Neural cell (in vitro differentiated cells): Measurements from ENCODE around the gene PODN. TPM values are rescaled to one million over a fixed set of nuclear protein-coding genes. Genes with fewer than 3 reads are reported as not detected.

Source experiments
- H2AFZ ChIP-seq: fragments of 200-600, 300-800 bp; sonication (generic), shearing (Covaris generic); 2 replicates; pipeline ENCODE4 v1.6.0; 2014; ENCODE audit warnings: low read depth, mild to moderate bottlenecking, antibody characterized with exemption, low read length, moderate library complexity
- H3F3A ChIP-seq: fragments of 200-600 bp; shearing (Covaris generic); 2 replicates; pipeline ENCODE4 v1.6.1; 2016; ENCODE audit warnings: mild to moderate bottlenecking, moderate library complexity, mixed read lengths, antibody characterized with exemption, low read length; ENCODE audit not compliant: insufficient read depth, poor library complexity, severe bottlenecking
- H3K27ac ChIP-seq: fragments of 200-600, 300-800 bp; sonication (generic), shearing (Covaris generic); 2 replicates; pipeline ENCODE4 v1.5.1; 2014; ENCODE audit warnings: mild to moderate bottlenecking, low read length, moderate library complexity
- H3K27me3 ChIP-seq: fragments of 300-800, 200-600 bp; sonication (generic), shearing (Covaris generic); 2 replicates; pipeline ENCODE4 v1.6.0; 2014; ENCODE audit warnings: mild to moderate bottlenecking, low read depth, low read length, moderate library complexity; ENCODE audit not compliant: insufficient read depth
- H3K36me3 ChIP-seq: fragments of 300-800, 200-600 bp; sonication (generic), shearing (Covaris generic); 2 replicates; pipeline ENCODE4 v1.5.1; 2014; ENCODE audit warnings: mild to moderate bottlenecking, antibody characterized with exemption, low read length, moderate library complexity; ENCODE audit not compliant: insufficient read depth
- H3K4me2 ChIP-seq: fragments of 300-800, 200-600 bp; sonication (generic), shearing (Covaris generic); 2 replicates; pipeline ENCODE4 v1.6.0; 2014; ENCODE audit warnings: mild to moderate bottlenecking, low read length
- H3K4me3 ChIP-seq: fragments of 300-800, 200-600 bp; sonication (generic), shearing (Covaris generic); 2 replicates; pipeline ENCODE4 v1.5.1; 2014; ENCODE audit warnings: mild to moderate bottlenecking, low read length, moderate library complexity
- H3K79me2 ChIP-seq: fragments of 200-600 bp; shearing (Covaris generic); replicated peaks from 2 replicates; pipeline ENCODE4 v1.6.0; 2014; ENCODE audit warnings: mild to moderate bottlenecking, low read length, moderate library complexity; ENCODE audit not compliant: insufficient read depth
- H3K9ac ChIP-seq: fragments of 300-800, 200-600 bp; sonication (generic), shearing (Covaris generic); 2 replicates; pipeline ENCODE4 v1.6.1; 2016; ENCODE audit warnings: mild to moderate bottlenecking, low read length, mixed read lengths
- H3K9me2 ChIP-seq: fragments of 200-600 bp; shearing (Covaris generic); 2 replicates; pipeline ENCODE4 v1.6.1; 2016; ENCODE audit warnings: mild to moderate bottlenecking, low read length, mixed read lengths; ENCODE audit not compliant: insufficient read depth
- H3K9me3 ChIP-seq: fragments of 200-600, 300-800 bp; sonication (generic), shearing (Covaris generic); 2 replicates; pipeline ENCODE4 v1.6.1; 2016; ENCODE audit warnings: mild to moderate bottlenecking, mixed run types, low read length, moderate library complexity, mixed read lengths
- H4K20me1 ChIP-seq: fragments of 200-600 bp; shearing (Covaris generic); 2 replicates; pipeline ENCODE4 v1.6.1; 2016; ENCODE audit warnings: mild to moderate bottlenecking, mixed run types; ENCODE audit not compliant: insufficient read depth
- EP300 ChIP-seq: fragments of 450-650 bp; conservative IDR thresholded peaks from 2 replicates; pipeline ENCODE4 v1.6.1; 2014; ENCODE audit warnings: antibody characterized with exemption, mild to moderate bottlenecking, moderate library complexity; ENCODE audit not compliant: poor library complexity, severe bottlenecking
- EZH2 ChIP-seq: fragments of 200-600, 300-800 bp; shearing (Covaris generic), sonication (generic); IDR thresholded peaks from 2 replicates; pipeline ENCODE4 v1.6.1; 2014; ENCODE audit warnings: antibody characterized with exemption, low read length, borderline replicate concordance, mild to moderate bottlenecking; ENCODE audit not compliant: insufficient read depth, poor library complexity, severe bottlenecking
- MXI1 ChIP-seq: fragments of 450-650 bp; conservative IDR thresholded peaks from 2 replicates; pipeline ENCODE4 v1.6.1; 2014; ENCODE audit warnings: antibody characterized with exemption, mild to moderate bottlenecking; ENCODE audit not compliant: poor library complexity, severe bottlenecking
- POLR2AphosphoS5 ChIP-seq: IDR thresholded peaks from 2 replicates; pipeline ENCODE4 v1.6.1; 2012
- RAD21 ChIP-seq: fragments of 450-650 bp; conservative IDR thresholded peaks from 2 replicates; pipeline ENCODE4 v1.6.1; 2014; ENCODE audit warnings: antibody characterized with exemption, mild to moderate bottlenecking, moderate library complexity
- SMC3 ChIP-seq: fragments of 450-650 bp; conservative IDR thresholded peaks from 2 replicates; pipeline ENCODE4 v1.6.1; 2014; ENCODE audit warnings: antibody characterized with exemption, mild to moderate bottlenecking, moderate library complexity; ENCODE audit not compliant: poor library complexity
- TAF1 ChIP-seq: IDR thresholded peaks from 2 replicates; pipeline ENCODE4 v1.6.1; 2012; ENCODE audit warnings: low read depth
- polyA plus RNA-seq: library from polyadenylated mRNA; depleted of rRNA; stranded (reverse); fragments of >200 nt; gene quantifications from 2 replicates; pipeline ENCODE4 v1.2.3, GENCODE V29; 2014
- TF ChIP-seq, protein P1 (sequence below): IDR thresholded peaks from 2 replicates; pipeline ENCODE4 v1.6.1; 2012; ENCODE audit warnings: borderline replicate concordance
- TF ChIP-seq, protein P2 (sequence below): fragments of 450-650 bp; IDR thresholded peaks from 2 replicates; pipeline ENCODE4 v1.5.1; 2014; ENCODE audit warnings: antibody characterized with exemption, mild to moderate bottlenecking, moderate library complexity; ENCODE audit not compliant: poor library complexity, severe bottlenecking

Gene PODN
- polyA plus RNA-seq, 1 donor from 2014 or later: 0.07 TPM

DNA sequence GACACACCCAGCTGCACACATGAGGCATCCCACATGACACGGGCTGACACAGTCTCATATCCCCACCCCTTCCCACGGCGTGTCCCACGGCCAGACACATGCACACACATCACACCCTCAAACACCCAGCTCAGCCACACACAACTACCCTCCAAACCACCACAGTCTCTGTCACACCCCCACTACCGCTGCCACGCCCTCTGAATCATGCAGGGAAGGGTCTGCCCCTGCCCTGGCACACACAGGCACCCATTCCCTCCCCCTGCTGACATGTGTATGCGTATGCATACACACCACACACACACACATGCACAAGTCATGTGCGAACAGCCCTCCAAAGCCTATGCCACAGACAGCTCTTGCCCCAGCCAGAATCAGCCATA is 22.6 kb downstream of the PODN start:
- Histone ChIP-seq H3K27me3 (no peaks in the 10 kb centered on the region), H3K79me2 (no peaks in the 10 kb centered on the region), H3K9me3 (no peaks in the 10 kb centered on the region), H3K9me2 (no peaks in the 10 kb centered on the region), H3K36me3 (no peaks in the 10 kb centered on the region), H3K4me2 (no peak overlapping the region), H4K20me1 (no peaks in the 10 kb centered on the region), H2AFZ (no peak overlapping the region), H3K4me3 (no peak overlapping the region), H3K27ac (no peak overlapping the region), H3K9ac (no peak overlapping the region), H3F3A (no peaks in the 10 kb centered on the region)
- TF ChIP-seq, protein P1, sequence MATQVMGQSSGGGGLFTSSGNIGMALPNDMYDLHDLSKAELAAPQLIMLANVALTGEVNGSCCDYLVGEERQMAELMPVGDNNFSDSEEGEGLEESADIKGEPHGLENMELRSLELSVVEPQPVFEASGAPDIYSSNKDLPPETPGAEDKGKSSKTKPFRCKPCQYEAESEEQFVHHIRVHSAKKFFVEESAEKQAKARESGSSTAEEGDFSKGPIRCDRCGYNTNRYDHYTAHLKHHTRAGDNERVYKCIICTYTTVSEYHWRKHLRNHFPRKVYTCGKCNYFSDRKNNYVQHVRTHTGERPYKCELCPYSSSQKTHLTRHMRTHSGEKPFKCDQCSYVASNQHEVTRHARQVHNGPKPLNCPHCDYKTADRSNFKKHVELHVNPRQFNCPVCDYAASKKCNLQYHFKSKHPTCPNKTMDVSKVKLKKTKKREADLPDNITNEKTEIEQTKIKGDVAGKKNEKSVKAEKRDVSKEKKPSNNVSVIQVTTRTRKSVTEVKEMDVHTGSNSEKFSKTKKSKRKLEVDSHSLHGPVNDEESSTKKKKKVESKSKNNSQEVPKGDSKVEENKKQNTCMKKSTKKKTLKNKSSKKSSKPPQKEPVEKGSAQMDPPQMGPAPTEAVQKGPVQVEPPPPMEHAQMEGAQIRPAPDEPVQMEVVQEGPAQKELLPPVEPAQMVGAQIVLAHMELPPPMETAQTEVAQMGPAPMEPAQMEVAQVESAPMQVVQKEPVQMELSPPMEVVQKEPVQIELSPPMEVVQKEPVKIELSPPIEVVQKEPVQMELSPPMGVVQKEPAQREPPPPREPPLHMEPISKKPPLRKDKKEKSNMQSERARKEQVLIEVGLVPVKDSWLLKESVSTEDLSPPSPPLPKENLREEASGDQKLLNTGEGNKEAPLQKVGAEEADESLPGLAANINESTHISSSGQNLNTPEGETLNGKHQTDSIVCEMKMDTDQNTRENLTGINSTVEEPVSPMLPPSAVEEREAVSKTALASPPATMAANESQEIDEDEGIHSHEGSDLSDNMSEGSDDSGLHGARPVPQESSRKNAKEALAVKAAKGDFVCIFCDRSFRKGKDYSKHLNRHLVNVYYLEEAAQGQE: no peak
- TF ChIP-seq RAD21 (no peak), TAF1 (no peak), SMC3 (no peak), MXI1 (no peak), POLR2AphosphoS5 (no peak), EZH2 (no peak), EP300 (no peak)
- TF ChIP-seq, protein P2, sequence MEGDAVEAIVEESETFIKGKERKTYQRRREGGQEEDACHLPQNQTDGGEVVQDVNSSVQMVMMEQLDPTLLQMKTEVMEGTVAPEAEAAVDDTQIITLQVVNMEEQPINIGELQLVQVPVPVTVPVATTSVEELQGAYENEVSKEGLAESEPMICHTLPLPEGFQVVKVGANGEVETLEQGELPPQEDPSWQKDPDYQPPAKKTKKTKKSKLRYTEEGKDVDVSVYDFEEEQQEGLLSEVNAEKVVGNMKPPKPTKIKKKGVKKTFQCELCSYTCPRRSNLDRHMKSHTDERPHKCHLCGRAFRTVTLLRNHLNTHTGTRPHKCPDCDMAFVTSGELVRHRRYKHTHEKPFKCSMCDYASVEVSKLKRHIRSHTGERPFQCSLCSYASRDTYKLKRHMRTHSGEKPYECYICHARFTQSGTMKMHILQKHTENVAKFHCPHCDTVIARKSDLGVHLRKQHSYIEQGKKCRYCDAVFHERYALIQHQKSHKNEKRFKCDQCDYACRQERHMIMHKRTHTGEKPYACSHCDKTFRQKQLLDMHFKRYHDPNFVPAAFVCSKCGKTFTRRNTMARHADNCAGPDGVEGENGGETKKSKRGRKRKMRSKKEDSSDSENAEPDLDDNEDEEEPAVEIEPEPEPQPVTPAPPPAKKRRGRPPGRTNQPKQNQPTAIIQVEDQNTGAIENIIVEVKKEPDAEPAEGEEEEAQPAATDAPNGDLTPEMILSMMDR: no peak

GRCh38 chr1:53085405-53085804 is 23.4 kb downstream of the PODN start:
- H4K20me1 ChIP-seq: no peaks in the 10 kb centered on the region
- H3K36me3 ChIP-seq: no peaks in the 10 kb centered on the region
- H2AFZ ChIP-seq: no peak overlapping the region
- no peaks in the 10 kb centered on the region for H3K79me2 ChIP-seq
- H3K4me2 ChIP-seq: no peak overlapping the region
- no peaks in the 10 kb centered on the region for H3K9me3 ChIP-seq
- no peaks in the 10 kb centered on the region for H3F3A ChIP-seq
- no peak overlapping the region for H3K27ac ChIP-seq
- H3K27me3 ChIP-seq: no peaks in the 10 kb centered on the region
- no peak overlapping the region for H3K4me3 ChIP-seq
- no peaks in the 10 kb centered on the region for H3K9me2 ChIP-seq
- no peak overlapping the region for H3K9ac ChIP-seq
- TF ChIP-seq MXI1 (no peak), TAF1 (no peak)

DNA sequence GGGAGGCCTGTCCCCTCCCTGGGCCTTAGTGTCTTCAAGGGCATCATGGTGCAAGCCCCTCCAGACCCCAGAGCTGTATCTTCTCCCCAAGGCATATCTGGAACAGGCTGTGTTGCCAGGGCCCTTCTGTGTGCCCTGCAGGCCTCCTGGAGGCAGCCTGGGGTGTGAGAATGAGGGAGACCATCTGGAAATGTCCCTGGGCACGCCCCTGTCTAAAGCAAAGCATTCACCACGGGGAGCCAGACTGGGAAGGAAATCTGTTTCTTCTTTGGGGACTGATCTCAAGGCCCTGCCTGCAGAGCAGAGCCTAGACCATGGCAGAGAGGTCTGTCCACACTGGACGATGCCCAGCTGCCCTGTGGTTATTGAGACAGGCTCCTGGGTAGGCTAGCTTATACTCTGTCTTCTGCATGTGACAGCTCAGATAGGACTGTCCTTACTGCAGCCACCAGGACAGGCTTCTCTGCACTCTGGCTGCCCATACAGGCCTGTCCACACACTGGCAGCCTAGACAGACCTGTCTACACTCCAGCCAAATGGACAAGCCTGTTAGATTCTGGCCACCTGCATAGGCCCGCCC is 24.6 kb downstream of the PODN start:
- Histone ChIP-seq H3K27me3 (no peaks in the 10 kb centered on the region), H4K20me1 (no peaks in the 10 kb centered on the region), H3F3A (no peaks in the 10 kb centered on the region), H3K4me2 (no peak overlapping the region), H2AFZ (no peak overlapping the region), H3K4me3 (no peak overlapping the region), H3K9ac (no peak overlapping the region), H3K27ac (no peak overlapping the region), H3K36me3 (no peaks in the 10 kb centered on the region), H3K9me3 (no peaks in the 10 kb centered on the region), H3K79me2 (no peaks in the 10 kb centered on the region), H3K9me2 (no peaks in the 10 kb centered on the region)
- TF ChIP-seq SMC3 (no peak), EP300 (no peak), POLR2AphosphoS5 (no peak), TAF1 (no peak), RAD21 (no peak), EZH2 (no peak), MXI1 (no peak)
- TF ChIP-seq, protein P1: no peak
- TF ChIP-seq, protein P2: no peak
